Activated naive CD4-positive, alpha-beta T cell treated with anti-CD3 and anti-CD28 coated beads, Interleukin-2, amount 50 U/mL, for 72 hours (primary cell): Measurements from ENCODE around the gene LAMA5. TPM values are rescaled to one million over a fixed set of nuclear protein-coding genes. Genes with fewer than 3 reads are reported as not detected.
A peak's percentile ranks its signal among the peaks of the same experiment; 100 is the strongest.

ENCODE experiments used
- ATAC-seq, 2 donors: fragments of 150-1000 bp; cut with Tn5 transposase; 2 replicates each; pipeline ENCODE4 v1.10.0; 2021; ENCODE audit warnings: mild to moderate bottlenecking in 2 of 2, moderate library complexity in 2 of 2
- DNase-seq, 2 donors: peaks; one replicate each; pipeline ENCODE4 v3.0.0; 2021 to 2022; ENCODE audit warnings: low spot score in 2 of 2
- H3K27ac Mint-ChIP-seq, 2 donors: one replicate each; pipeline ENCODE4 v1.8.0; 2022; ENCODE audit warnings: mild to moderate bottlenecking in 2 of 2, mixed read lengths in 2 of 2
- H3K36me3 Mint-ChIP-seq, 2 donors: one replicate each; pipeline ENCODE4 v1.8.0; 2022; ENCODE audit warnings: mixed read lengths in 2 of 2
- H3K9me3 Mint-ChIP-seq, 2 donors: one replicate each; pipeline ENCODE4 v1.8.0; 2022; ENCODE audit warnings: mixed read lengths in 2 of 2
- total RNA-seq, 2 donors: library from RNA; stranded (reverse); gene quantifications; one replicate each; pipeline ENCODE4 v1.2.3, GENCODE V29; 2022

The LAMA5 gene
- total RNA-seq, 2 donors from 2014 or later = 0.36 to 0.95 TPM

DNA sequence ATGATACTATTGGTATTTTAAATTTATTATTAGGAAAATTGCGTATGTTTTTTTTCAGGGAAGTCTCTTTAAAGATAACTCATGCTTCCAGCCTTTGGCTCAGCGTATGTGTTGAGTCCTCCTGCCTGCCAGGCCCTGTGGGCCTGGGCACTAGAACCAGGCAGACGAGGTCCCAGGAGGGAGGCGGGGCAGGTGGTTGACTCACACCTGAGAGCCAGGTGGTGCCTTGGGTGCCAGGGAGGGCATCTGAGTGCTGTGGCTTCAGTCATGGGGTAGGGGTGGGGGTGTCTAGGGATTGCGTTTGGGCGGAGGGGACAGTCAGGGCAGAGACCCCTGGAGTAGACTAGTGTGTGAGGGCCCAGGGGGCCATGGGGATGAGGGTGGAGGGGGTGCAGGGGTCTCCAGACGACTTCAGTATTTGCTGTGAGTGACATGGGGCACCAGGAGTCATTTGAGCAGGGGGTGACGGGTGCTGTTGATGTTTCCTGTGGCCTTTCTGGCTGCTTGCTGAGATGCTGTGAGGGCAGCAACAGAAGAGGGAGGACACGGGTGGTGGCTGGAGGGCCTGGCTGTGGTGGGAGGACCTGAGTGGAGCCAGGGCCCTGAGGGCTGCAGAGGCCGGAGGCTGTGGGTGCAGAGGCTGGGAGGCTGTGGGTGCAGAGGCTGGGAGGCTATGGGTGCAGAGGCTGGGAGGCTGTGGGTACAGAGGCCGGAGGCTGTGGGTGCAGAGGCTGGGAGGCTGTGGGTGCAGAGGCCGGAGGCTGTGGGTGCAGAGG, 79.2 kb downstream of the LAMA5 start:
- Mint-ChIP-seq H3K36me3 (no peaks in the 10 kb centered on the region), H3K27ac (peak overlapping the region; percentile 6 to 75), H3K9me3 (no peaks in the 10 kb centered on the region)
- no peak for DNase-seq
- no peak for ATAC-seq

GRCh38 chr20:62287129-62287528, 80.0 kb downstream of the LAMA5 start:
- no peak for ATAC-seq
- H3K27ac Mint-ChIP-seq = no peak overlapping the region
- H3K36me3 Mint-ChIP-seq = no peaks in the 10 kb centered on the region
- no peaks in the 10 kb centered on the region for H3K9me3 Mint-ChIP-seq
- DNase-seq = no peak

DNA sequence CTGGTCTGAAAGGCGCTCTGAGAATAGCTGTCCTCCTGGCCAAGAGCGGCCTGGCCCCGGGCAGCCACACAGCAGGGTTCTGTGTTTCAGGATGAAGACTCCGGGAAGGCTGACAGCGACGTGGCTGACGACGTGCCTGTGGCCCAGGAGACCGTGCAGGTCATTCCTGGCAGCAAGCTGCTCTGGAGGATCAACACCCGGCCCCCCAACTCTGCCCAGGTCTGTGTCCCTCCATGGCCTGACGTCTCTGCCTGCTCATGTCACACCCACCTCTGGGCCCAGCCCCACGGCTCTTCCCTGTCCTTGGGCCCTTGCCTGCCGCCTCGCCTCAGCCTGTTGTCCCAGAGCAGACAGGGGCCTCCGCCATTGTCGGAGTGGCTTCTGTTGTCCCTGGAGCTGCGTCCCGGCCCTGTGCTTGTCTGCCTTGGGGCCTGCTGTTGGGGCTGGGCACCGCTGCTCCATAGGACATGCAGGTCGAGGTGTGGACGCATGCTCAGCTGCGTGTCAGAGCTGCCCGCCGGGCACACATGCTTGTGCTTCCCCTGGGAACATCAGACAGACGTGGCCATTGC, 80.5 kb downstream of the LAMA5 start:
- H3K9me3 Mint-ChIP-seq = no peaks in the 10 kb centered on the region
- DNase-seq (no peak), ATAC-seq (no peak)
- H3K27ac Mint-ChIP-seq = peak overlapping the region in 1 of 2 donors; percentile 55
- H3K36me3 Mint-ChIP-seq = no peaks in the 10 kb centered on the region

DNA sequence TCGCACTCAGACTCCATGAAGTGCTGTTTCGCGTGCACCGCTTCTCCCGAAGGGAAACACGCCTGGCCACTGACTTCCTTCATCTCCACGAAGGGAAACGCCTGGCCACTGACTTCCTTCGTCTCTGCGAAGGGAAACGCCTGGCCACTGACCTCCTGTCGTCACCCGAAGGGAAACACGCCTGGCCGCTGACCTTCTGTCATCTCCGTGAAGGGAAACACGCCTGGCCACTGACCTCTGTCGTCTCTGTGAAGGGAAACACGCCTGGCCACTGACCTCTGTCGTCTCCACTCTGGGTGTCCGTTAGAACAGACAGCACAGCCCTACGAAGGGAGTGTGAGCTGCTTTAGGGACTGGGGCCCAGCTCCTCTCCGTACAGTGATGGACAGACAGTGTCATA, 81.4 kb downstream of the LAMA5 start:
- DNase-seq (no peak), ATAC-seq (no peak)
- H3K27ac Mint-ChIP-seq = no peak overlapping the region
- no peaks in the 10 kb centered on the region for H3K36me3 Mint-ChIP-seq
- H3K9me3 Mint-ChIP-seq = no peaks in the 10 kb centered on the region

GRCh38 chr20:62285151-62285550, 82.0 kb downstream of the LAMA5 start:
- Mint-ChIP-seq H3K9me3 (no peaks in the 10 kb centered on the region), H3K36me3 (no peaks in the 10 kb centered on the region), H3K27ac (no peak overlapping the region)
- no peak for DNase-seq
- ATAC-seq = no peak

DNA sequence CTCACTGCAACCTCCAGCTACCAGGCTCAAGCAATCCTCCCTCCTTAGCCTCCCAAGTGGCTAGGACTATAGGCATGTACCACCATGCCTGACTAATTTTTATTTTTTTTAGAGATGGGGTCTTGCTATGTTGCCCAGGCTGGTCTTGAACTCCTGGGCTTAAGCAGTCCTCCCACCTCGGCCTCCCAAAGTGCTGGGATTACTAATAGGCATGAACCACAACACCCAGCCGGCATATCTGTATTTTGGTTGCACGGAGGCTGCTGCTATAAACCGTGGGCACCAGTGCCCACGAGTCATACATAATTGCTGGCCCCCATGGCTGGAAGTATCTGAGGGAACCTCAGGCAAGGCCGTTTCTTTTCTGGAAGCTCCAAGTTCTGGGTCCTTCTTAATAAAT, 82.7 kb downstream of the LAMA5 start:
- no peaks in the 10 kb centered on the region for H3K36me3 Mint-ChIP-seq
- H3K9me3 Mint-ChIP-seq = no peaks in the 10 kb centered on the region
- ATAC-seq (no peak), DNase-seq (no peak)
- no peak overlapping the region for H3K27ac Mint-ChIP-seq

DNA sequence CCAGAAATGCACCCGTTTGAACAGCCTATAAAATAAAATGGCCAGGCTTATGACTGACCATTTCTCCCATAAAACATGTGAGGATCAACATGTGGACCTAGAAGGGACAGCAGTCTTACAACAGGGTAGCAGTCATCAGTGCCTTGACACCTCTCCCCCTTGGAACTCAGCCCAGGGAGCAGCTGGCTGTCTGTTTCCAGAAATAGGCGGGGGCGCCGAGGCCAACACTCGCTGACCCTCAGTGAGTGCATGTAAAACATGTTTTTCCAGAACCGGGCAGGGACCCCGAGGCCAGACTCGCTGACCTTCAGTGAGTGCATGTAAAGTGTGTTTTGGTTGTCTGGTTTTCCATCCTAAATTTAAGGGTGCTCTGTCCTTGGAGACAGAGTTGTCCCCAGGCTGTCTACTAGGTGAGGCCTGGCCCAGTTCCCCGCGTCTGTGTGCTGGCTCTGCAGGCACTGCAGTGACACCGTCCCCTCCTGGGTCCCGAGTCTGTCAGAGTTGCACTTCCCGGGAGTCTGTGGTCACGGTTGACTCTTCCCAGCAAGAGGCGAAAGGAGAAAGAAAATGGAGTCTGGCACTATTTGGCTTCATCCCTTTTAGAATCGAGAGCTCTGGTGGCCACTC, 84.1 kb downstream of the LAMA5 start:
- Mint-ChIP-seq H3K9me3 (no peaks in the 10 kb centered on the region), H3K36me3 (no peaks in the 10 kb centered on the region), H3K27ac (no peak overlapping the region)
- ATAC-seq (no peak), DNase-seq (no peak)

- ATAC-seq = no peak
- H3K9me3 Mint-ChIP-seq = no peaks in the 10 kb centered on the region
- no peak overlapping the region for H3K27ac Mint-ChIP-seq
- DNase-seq = no peak
- no peaks in the 10 kb centered on the region for H3K36me3 Mint-ChIP-seq
Observed at GRCh38 chr20:62282103-62282502, 85.0 kb downstream of the LAMA5 start.

DNA sequence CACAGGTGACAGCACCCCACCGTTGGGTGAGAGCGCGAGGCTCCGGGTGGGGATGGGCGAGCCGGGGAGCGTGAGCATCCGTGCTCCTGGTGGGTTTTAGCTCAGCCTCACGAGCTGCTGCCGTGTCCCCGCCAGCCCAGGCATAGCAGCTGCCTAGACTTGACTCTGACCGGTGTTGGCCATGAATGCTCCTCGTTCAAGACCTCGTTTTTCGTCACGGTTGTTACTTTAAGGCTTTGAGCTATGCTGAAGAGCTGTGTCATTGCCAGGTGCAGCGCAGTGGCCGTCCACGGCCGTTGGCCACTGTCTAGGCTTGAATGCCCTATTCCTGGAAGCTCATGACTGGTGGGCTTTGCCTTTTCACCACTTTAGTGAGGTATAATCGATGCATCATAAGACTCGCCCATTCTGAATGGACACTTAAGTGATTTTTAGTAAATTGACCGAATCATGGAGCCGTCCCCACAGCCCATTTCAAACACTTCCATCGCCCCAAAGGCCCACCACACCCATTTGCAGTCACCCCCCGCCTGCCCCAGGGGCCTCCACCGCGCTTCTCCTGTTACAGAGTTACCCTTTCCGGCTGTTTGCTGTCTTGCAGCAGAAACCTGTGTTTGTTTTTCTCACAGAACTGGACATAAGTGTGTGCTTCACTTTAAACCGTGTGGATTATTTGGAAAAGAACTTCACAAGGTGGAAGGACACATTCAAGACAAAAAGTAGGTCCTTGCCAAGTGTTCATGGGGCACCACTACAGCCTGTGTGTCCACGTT, 85.8 kb downstream of the LAMA5 start:
- no peak overlapping the region for H3K27ac Mint-ChIP-seq
- DNase-seq (no peak), ATAC-seq (no peak)
- H3K36me3 Mint-ChIP-seq = no peaks in the 10 kb centered on the region
- no peaks in the 10 kb centered on the region for H3K9me3 Mint-ChIP-seq

DNA sequence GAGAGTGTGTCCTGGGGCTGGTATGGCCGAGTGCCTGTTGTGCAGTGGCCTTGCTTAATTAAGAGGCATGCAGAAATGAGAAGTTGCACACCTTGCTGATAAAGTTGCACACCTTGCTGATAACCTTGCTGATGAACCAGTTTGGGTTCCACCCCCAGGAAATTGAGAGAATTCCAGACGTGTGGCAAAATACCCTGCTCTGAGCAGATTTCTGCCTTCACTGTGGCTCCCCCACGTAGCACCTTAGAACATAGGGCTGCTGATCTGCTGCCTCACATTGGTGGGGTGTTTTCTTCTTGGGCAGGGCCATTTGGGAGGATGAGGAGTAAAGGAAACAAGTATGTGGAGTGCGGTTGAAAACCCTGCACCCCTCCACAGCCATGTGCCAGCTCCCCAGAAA, 86.8 kb downstream of the LAMA5 start:
- ATAC-seq = no peak
- H3K27ac Mint-ChIP-seq = no peak overlapping the region
- H3K36me3 Mint-ChIP-seq = no peaks in the 10 kb centered on the region
- DNase-seq = no peak
- no peaks in the 10 kb centered on the region for H3K9me3 Mint-ChIP-seq

DNA sequence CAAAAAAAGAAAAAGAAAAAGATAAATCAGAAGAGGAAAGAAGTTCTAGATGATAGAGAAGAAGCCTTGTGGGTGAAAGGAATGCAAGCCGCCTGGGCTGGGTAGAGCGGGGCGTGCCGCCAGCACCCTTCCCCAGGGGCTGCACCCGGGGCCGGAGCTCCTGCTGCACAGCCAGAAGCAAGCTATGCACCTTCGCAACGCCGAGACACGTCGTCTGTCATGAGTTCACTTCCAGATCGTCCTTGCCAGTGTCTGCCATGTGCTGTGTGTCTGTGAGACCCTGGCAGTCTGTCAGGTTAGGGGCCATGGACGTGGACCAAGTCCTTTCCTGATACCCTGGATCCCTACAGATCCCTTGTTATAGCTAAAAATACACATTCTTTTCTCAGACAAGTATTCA, 89.9 kb downstream of the LAMA5 start:
- Mint-ChIP-seq H3K36me3 (no peaks in the 10 kb centered on the region), H3K27ac (peak overlapping the region in 1 of 2 donors; percentile 36), H3K9me3 (no peaks in the 10 kb centered on the region)
- ATAC-seq = no peak
- no peak for DNase-seq

DNA sequence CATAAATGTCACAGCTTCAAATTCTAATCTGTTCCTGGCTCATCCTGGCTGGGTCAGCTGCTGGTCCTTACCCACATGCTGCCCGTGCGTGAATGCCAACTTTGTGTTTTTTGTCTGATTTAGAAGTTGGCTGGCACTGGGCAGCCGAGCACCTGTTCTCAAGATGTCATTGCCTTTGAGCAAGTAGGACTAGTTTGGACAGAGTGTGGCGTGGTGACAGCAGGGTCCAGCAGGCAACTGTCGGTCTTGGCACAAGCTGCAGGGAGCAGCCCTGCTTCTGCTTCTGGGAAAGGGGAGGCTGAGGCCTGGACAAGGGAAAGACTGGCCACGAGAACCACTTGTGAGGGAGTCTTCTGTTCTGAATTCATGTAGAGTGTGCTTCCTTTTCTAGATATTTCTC, 90.7 kb downstream of the LAMA5 start:
- ATAC-seq (no peak), DNase-seq (no peak)
- Mint-ChIP-seq H3K36me3 (no peaks in the 10 kb centered on the region), H3K27ac (peak overlapping the region in 1 of 2 donors; percentile 23), H3K9me3 (no peaks in the 10 kb centered on the region)

DNA sequence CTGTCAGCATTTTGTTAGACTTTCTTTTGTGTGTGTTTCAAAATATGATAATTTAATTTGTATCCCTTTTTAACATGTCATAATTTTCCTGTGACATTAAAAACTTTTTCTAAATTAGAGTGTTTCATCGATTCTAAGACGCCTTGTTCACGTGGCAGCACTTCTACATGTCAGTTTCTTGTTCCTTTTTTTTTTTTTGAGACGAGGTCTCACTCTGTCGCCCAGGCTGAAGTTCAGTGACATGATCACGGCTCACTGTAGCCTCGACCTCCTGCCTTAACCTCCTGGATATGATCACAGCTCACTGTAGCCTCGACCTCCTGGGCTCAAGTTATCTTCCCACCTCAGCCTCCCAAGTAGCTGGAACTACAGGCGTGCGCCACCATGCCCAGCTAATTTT, 91.9 kb downstream of the LAMA5 start:
- H3K36me3 Mint-ChIP-seq = no peaks in the 10 kb centered on the region
- H3K9me3 Mint-ChIP-seq = no peaks in the 10 kb centered on the region
- ATAC-seq = no peak
- DNase-seq = no peak
- H3K27ac Mint-ChIP-seq = peak overlapping the region; percentile 23 to 75

DNA sequence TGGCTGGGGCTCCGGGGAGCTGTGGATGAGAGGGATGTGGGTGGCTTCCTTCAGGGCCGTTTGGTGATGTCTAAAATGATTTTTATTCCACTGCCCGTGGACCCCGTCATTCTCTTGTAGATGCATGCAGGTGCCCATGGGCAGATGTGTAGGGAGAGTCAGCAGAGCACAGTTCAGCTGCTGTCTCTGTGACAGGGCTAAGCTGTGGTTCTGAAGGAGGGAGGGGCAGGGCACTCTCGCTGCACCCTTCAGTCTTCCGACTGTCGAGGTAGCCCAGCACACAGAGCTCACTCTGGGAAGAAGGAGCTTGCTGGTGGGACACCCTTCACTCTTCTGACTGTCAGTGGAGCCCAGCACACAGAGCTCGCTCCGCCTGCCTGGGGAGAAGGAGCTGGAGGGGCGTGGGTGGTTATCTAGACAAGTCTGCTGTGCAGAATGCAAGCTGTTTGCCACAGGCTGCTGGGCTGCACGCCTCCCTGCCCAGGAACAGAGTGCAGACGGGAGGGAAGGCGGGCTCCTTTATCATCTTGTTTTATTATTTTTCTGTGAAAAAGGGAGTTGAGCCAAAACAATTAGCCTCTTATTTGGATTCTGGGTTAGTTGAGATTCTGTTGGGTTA, 92.7 kb downstream of the LAMA5 start:
- DNase-seq = no peak
- ATAC-seq = no peak
- no peaks in the 10 kb centered on the region for H3K9me3 Mint-ChIP-seq
- H3K27ac Mint-ChIP-seq = peak overlapping the region; percentile 37 to 69
- no peaks in the 10 kb centered on the region for H3K36me3 Mint-ChIP-seq

GRCh38 chr20:62273416-62273815, 93.7 kb downstream of the LAMA5 start:
- DNase-seq (no peak), ATAC-seq (no peak)
- Mint-ChIP-seq H3K9me3 (no peaks in the 10 kb centered on the region), H3K27ac (no peak overlapping the region), H3K36me3 (no peaks in the 10 kb centered on the region)

GRCh38 chr20:62272200-62272599, 94.9 kb downstream of the LAMA5 start:
- ATAC-seq (no peak), DNase-seq (no peak)
- Mint-ChIP-seq H3K36me3 (no peaks in the 10 kb centered on the region), H3K27ac (no peak overlapping the region), H3K9me3 (no peaks in the 10 kb centered on the region)

GRCh38 chr20:62269871-62270270, 97.2 kb downstream of the LAMA5 start:
- ATAC-seq (no peak), DNase-seq (no peak)
- no peak overlapping the region for H3K27ac Mint-ChIP-seq
- peaks cover 1 to 6% of the 10 kb centered on the region in 2 donors for H3K36me3 Mint-ChIP-seq
- H3K9me3 Mint-ChIP-seq = no peaks in the 10 kb centered on the region
